Heart right ventricle (tissue), 16 donors: ENCODE results near the gene TSPAN11. TPM values are rescaled to one million over a fixed set of nuclear protein-coding genes. Genes with fewer than 3 reads are reported as not detected.

Experiments used
- ATAC-seq, 8 donors: fragments of 200-7000 bp; cut with Tn5 transposase; one replicate each; pipeline ENCODE4 v1.9.1; 2020; ENCODE audit warnings: mild to moderate bottlenecking in 8 of 8, moderate library complexity in 8 of 8, moderate number of reproducible peaks in 1 of 8
- DNase-seq, 2 donors: peaks; one replicate each; pipeline ENCODE4 v3.0.0-alpha.2; 2020
- H3K27ac ChIP-seq, 10 donors: fragments of 200-600 bp; sonication (generic) in 2 of 10; one replicate each; pipeline versions ENCODE4 v1.5.0 to v1.8.0; 2020 to 2022; ENCODE audit warnings: mild to moderate bottlenecking in 3 of 10
- H3K27me3 ChIP-seq, 7 donors: fragments of 200-600 bp; one replicate each; pipeline ENCODE4 v1.8.0; 2021 to 2022; ENCODE audit warnings: mild to moderate bottlenecking in 2 of 7
- H3K36me3 ChIP-seq, 9 donors: fragments of 200-600 bp; sonication (generic) in 1 of 9; one replicate each; pipeline versions ENCODE4 v1.5.0 to v1.8.0; 2020 to 2022; ENCODE audit warnings: mild to moderate bottlenecking in 2 of 9
- H3K4me1 ChIP-seq, 9 donors: fragments of 200-600 bp; sonication (generic) in 1 of 9; one replicate each; pipeline versions ENCODE4 v1.5.0 to v1.8.0; 2020 to 2022; ENCODE audit warnings: mild to moderate bottlenecking in 4 of 9
- H3K4me3 ChIP-seq, 10 donors: fragments of 200-600 bp; sonication (generic) in 2 of 10; one replicate each; pipeline versions ENCODE4 v1.5.0 to v1.8.0; 2020 to 2022; ENCODE audit warnings: mild to moderate bottlenecking in 7 of 10, moderate library complexity in 2 of 10
- H3K9me3 ChIP-seq, 11 donors: fragments of 200-600 bp in 10 of 11; sonication (generic) in 2 of 11; one replicate each; pipeline versions ENCODE4 v1.5.0 to v1.8.0; 2013 to 2022; ENCODE audit warnings: mild to moderate bottlenecking in 2 of 11, control low read depth in 1 of 11, moderate library complexity in 1 of 11
- WGBS, 2 donors: extraction: QIAGEN DNeasy Blood & Tissue Kit; methylation state at CpG; one replicate each; pipeline ENCODE4 v1.1.7; 2013; ENCODE audit warnings: inconsistent platforms in 1 of 2; 5-methylcytosine and 5-hydroxymethylcytosine counted together
- intact Hi-C, 10 donors: fragments of 100-400 bp; cut with DNase I; formaldehyde crosslinking; loops; one replicate each; pipeline versions ENCODE4 v1.11.1 to v1.14.2; 2022
- long read RNA-seq, 3 donors: library from polyadenylated mRNA; unstranded; transcript quantifications; one replicate each; pipeline ENCODE4 v2.0.0, GENCODE V29; 2020 to 2021
- polyA plus RNA-seq, 2 donors: library from polyadenylated mRNA; stranded (reverse); fragments of 200-250 nt; gene quantifications; one replicate each; pipeline ENCODE4 v1.2.3, GENCODE V29; 2013
- total RNA-seq, 10 donors: library from RNA; stranded (reverse); fragmentation: NEBNext Ultra II Directional in 3 of 10; extraction: Animal tissue kit (Norgen Biotek cat#: 25700) in 3 of 10; gene quantifications; one replicate each; pipeline versions ENCODE4 v1.2.1 to v1.2.4, GENCODE V29; 2021 to 2023
- TF ChIP-seq, protein P1 (sequence below), 9 donors: fragments of 200-600 bp; sonication (generic) in 2 of 9; IDR thresholded peaks; one replicate each; pipeline versions ENCODE4 v1.5.0 to v1.8.0; 2021 to 2022; ENCODE audit warnings: antibody characterized with exemption in 9 of 9, mild to moderate bottlenecking in 5 of 9, moderate library complexity in 1 of 9
- donor health status: Arrhythmogenic right ventricular cardiomyopathy.
- donor health status: ischemic (EF 13 %, LVEDD 7.1; RV severe dilation, severe dysfunction).
- donor health status: healthy with polysubstance abuse.
- donor health status: DM: no; HTN: yes; CAD: no.
- donor health status: DM: no; HTN: no; CAD: no.
- donor health status: ischemic (EF 25% LVEDD 6.9; RV normal size, moderate dysfunction).
- donor health status: ischemic (EF 25% LVEDD 5.7; RV mildly dilated, moderate dysfunction).
- donor health status: healthy.
- donor health status: DM: yes; HTN: yes; CAD: no.
- donor health status: Ischemic cardiomyopathy.
- donor health status: ischemic (EF 35%, LVEDD 5.7; RV mildly dilated, moderate dysfunction).
- donor health status: nonischemic (EF 11% LVEDD 7.7; RV severe dilation, severe dysfunction).
- donor health status: DM: yes; HTN: yes; CAD: no.
- donor health status: PGD.
- donor health status: ischemic (EF 29% LVEDD 5.4; RV normal size, mild dysfunction).
- donor health status: nonischemic (EF 23%, LVEDD 6.1; RV moderate dilation, normal function).

The TSPAN11 gene, protein sequence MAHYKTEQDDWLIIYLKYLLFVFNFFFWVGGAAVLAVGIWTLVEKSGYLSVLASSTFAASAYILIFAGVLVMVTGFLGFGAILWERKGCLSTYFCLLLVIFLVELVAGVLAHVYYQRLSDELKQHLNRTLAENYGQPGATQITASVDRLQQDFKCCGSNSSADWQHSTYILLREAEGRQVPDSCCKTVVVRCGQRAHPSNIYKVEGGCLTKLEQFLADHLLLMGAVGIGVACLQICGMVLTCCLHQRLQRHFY
- total RNA-seq: 1 to 10 TPM in 6 of 10 donors, under 1 TPM in 4; 0.60 to 2.9 (median 1.1) TPM
- polyA plus RNA-seq: under 1 TPM; 0.66 to 0.67 TPM
- long read RNA-seq, donor 1: 0 reads
- long read RNA-seq, donor 2, partial matches to known transcripts: 1 of 8 reads
- long read RNA-seq, donor 2, other reads (novel, unspliced or antisense): 6 of 8 reads
- long read RNA-seq, donor 3: 0 reads

DNA sequence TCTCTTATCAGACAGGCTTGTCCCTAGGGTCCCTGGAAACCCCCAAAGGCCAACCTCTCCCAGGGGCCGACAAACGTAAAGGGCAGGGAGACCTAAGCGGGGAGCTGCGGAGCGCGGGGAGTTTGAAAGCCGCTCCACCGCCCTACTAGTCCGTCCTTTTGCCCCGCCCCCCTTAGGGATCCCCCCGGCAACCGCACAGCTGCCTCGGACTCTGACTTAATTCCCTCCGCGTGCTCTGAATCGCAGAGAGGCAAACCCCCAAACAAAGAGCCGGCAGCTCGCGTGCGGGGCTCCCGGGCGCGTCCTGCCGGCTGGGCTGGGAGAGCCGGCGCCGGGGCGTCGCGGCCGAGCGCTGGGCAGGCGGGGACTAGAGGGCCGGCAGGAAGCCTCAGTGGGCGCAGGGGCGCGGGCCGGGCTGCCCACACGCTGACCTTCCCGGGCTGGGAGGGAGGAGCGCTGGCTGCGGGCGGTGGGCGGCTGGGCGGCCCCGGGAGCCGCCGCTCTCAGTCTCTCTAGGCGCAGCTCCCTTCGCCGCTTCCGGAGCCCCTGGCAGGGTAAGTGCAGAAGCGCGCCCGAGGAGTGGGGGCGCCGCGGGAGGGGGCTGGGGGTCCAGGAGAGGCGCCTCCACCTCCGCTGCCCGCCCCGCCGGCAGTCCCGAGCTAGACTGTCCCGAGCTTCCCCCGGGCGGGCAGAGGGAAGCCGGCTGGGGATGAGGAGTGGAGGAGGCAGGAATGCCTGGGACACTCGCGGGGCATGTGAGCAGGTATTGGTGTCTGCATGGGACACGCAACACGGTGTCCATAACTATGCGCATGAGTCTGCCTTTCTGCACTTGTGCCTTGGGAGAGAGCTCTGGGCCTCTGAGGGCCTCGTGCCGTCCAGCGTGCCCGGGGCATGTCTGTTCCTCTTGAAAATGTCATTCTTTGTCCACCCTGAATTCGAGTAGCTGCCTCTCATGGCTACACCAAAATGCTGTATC, at the start of gene TSPAN11:
Gene TSPAN11 (plus strand): TSS at position 506 of the 979 bp plus-strand sequence. CDS start 27,244 bp downstream, outside the sequence.
- TF ChIP-seq, protein P1, sequence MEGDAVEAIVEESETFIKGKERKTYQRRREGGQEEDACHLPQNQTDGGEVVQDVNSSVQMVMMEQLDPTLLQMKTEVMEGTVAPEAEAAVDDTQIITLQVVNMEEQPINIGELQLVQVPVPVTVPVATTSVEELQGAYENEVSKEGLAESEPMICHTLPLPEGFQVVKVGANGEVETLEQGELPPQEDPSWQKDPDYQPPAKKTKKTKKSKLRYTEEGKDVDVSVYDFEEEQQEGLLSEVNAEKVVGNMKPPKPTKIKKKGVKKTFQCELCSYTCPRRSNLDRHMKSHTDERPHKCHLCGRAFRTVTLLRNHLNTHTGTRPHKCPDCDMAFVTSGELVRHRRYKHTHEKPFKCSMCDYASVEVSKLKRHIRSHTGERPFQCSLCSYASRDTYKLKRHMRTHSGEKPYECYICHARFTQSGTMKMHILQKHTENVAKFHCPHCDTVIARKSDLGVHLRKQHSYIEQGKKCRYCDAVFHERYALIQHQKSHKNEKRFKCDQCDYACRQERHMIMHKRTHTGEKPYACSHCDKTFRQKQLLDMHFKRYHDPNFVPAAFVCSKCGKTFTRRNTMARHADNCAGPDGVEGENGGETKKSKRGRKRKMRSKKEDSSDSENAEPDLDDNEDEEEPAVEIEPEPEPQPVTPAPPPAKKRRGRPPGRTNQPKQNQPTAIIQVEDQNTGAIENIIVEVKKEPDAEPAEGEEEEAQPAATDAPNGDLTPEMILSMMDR (IDR thresholded peaks at IDR 0.05): no peak
- intact Hi-C loops: loop anchor here in 1 of 10 donors (5.0 kb wide), 1 partner anchor 64 kb away; no protein-coding TSS in a partner anchor
- Histone ChIP-seq H3K36me3 (no peaks in the 10 kb centered on the region), H3K9me3 (no peaks in the 10 kb centered on the region), H3K4me1 (peaks cover 0 to 22% (median 5%) of the 10 kb centered on the region in 9 donors), H3K27me3 (peaks cover 0 to 39% (median 28%) of the 10 kb centered on the region in 7 donors), H3K27ac (peak within 1 kb of the TSS in 3 of 10 donors; percentile 25 to 50 (median 35)), H3K4me3 (peak within 1 kb of the TSS in 9 of 10 donors; percentile 36 to 52 (median 44))
- DNase-seq: peak; percentile 31 to 36
- 11 to 12% methylated on average over 57 to 76 of the region's 78 CpGs for WGBS, 2 donors
- peak; percentile 18 to 81 (median 62) for ATAC-seq

DNA sequence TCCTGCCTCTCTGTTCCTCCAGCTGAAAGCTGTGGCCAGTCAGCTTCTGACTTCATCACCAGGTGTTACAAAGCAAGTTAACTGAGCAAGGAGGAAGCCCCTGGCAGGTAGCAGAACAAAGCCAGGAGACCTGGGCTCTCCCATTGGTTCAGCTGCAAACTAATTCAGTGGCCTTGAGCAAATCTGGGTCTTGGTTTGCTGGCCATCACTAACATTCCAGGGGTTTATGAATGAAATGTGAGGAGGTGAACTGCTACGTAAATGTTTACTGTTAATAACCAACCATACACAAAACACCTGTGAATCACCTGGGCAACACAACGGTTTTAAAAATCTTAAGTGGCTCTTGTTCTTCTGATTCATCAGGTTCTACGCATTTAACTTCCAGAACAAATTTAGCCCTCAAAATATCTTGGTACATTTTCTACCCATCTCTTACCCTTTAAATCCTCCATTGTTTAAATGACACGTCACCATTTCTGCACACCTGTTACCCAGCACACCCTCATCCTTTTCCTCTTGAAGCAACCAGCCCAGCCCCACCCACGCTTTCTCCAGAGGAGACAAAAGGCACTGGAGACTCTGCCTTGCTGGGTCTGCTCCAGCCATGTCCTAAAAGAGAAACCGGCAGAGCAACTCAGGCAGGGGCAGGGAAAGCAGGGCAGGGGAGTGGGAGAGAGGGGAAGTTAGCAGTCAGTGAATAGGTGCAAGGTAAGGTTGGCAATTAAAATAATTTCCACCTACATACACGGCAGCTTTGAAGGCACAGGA, 49.3 kb upstream of the TSPAN11 start:
- ATAC-seq (no peak), DNase-seq (no peak)
- H3K27ac ChIP-seq: no peak overlapping the region
- TF ChIP-seq, protein P1 (IDR thresholded peaks at IDR 0.05): no peak
- H3K4me1 ChIP-seq: peaks cover 0 to 4% (median 0%) of the 10 kb centered on the region in 9 donors
- intact Hi-C loops: loop anchor here in 1 of 10 donors (10.0 kb wide), 1 partner anchor 88 kb away; no protein-coding TSS in a partner anchor
- H3K27me3 ChIP-seq: peaks cover 0 to 31% (median 0%) of the 10 kb centered on the region in 7 donors
- 78 to 83% methylated on average over 7 of the region's 7 CpGs for WGBS, 2 donors
- no peak overlapping the region for H3K4me3 ChIP-seq
- no peaks in the 10 kb centered on the region for H3K36me3 ChIP-seq
- no peaks in the 10 kb centered on the region for H3K9me3 ChIP-seq

DNA sequence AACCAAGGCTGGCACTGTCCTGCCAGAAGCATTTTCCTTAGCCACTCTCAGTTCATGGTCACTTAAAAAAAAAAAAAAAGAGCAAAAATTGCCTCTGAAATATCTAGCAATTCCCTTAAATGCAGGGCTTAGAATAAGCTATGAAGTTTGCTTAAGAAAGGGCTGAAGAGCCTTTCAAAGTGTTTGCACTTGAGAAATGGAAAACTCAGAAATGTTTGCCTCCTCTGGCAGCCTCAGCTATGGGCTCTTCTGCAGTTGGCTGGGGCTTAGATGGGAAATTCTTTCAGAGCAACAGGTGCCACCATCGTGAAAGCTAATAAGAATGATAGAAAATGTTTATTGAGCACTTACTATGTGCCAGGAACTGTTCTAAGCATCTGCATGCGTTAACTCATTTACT, 48.5 kb upstream of the TSPAN11 start:
- H3K9me3 ChIP-seq: no peaks in the 10 kb centered on the region
- no peak for ATAC-seq
- no peak overlapping the region for H3K4me3 ChIP-seq
- WGBS, 2 donors: 69 to 99% methylated on average over 2 of the region's 2 CpGs
- no peak for DNase-seq
- TF ChIP-seq, protein P1 (IDR thresholded peaks at IDR 0.05): no peak
- H3K27me3 ChIP-seq: peaks cover 0 to 28% (median 0%) of the 10 kb centered on the region in 7 donors
- no peaks in the 10 kb centered on the region for H3K36me3 ChIP-seq
- peaks cover 0 to 4% (median 0%) of the 10 kb centered on the region in 9 donors for H3K4me1 ChIP-seq
- intact Hi-C loops: loop anchor here in 1 of 10 donors (10.0 kb wide), 1 partner anchor 87 kb away; no protein-coding TSS in a partner anchor
- no peak overlapping the region for H3K27ac ChIP-seq
